ENCODE measurements around the gene MYO5A.

- TF ChIP-seq MAX (IDR thresholded peaks at IDR 0.05) (no peak), CTCF (IDR thresholded peaks at IDR 0.05) (no peak), FOSL2 (IDR thresholded peaks at IDR 0.05) (no peak), FOSL2 (CRISPR knock-in tag; IDR thresholded peaks at IDR 0.05) (no peak)
- TF ChIP-seq, protein P1, sequence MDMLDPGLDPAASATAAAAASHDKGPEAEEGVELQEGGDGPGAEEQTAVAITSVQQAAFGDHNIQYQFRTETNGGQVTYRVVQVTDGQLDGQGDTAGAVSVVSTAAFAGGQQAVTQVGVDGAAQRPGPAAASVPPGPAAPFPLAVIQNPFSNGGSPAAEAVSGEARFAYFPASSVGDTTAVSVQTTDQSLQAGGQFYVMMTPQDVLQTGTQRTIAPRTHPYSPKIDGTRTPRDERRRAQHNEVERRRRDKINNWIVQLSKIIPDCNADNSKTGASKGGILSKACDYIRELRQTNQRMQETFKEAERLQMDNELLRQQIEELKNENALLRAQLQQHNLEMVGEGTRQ (IDR thresholded peaks at IDR 0.05): no peak
These were observed 11.7 kb downstream of the MYO5A start for GRCh38 chr15:52517014-52517413.
